ENCODE measurements around the gene HPSE2. TPM values are rescaled to one million over a fixed set of nuclear protein-coding genes. Genes with fewer than 3 reads are reported as not detected.

The HPSE2 gene
- total RNA-seq, 1 experiment from 2014 or later: 0.20 TPM

DNA sequence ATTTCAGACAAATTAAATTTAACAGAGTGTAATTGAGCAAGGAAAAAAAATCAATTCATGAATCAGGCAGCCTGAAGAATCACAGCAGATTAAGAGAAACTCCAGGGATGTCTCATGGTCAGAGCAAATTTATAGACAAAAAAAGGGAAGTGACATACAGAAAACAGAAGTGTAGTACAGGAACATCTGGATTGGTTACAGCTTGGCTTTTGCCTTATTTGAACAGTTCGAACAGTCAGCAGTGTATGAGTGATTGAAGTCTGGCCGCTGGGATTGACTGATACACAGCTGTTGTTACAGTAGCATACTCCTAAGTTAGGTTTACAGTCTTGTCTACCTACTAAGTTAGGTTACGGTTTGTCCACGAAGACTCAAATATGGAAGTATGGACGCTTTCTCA is 255.3 kb downstream of the HPSE2 start:
- Histone ChIP-seq H3K79me1 (ENCODE audit: insufficient read depth, low read depth, low read length, poor library complexity, severe bottlenecking) (no peaks in the 10 kb centered on the region), H2AK5ac (ENCODE audit: insufficient read length, low read length) (no peak overlapping the region), H3K14ac (ENCODE audit: insufficient read depth, low read length) (no peak overlapping the region), H3K4me1 (ENCODE audit: insufficient read depth, low read length) (no peaks in the 10 kb centered on the region), H3K23me2 (ENCODE audit: insufficient read length, low read depth, low read length, poor library complexity, severe bottlenecking) (no peaks in the 10 kb centered on the region), H3K56ac (ENCODE audit: insufficient read length, low read depth, low read length) (no peak overlapping the region), H2BK120ac (ENCODE audit: low read depth, low read length, poor library complexity, severe bottlenecking) (no peak overlapping the region), H3K27me3 (ENCODE audit: insufficient read depth, low read length) (no peaks in the 10 kb centered on the region), H4K8ac (replicated peaks; ENCODE audit: insufficient read length, low read depth, low read length) (no peak overlapping the region), H3K9ac (ENCODE audit: extremely low read depth, insufficient read length, low read length) (no peak overlapping the region), H2BK15ac (ENCODE audit: low read depth, low read length) (no peak overlapping the region), H4K5ac (ENCODE audit: insufficient read length, low read depth, low read length) (no peak overlapping the region), H3K27ac (ENCODE audit: insufficient read length, low read depth, low read length) (no peak overlapping the region), H3K23ac (ENCODE audit: insufficient read length, low read depth, low read length) (no peak overlapping the region), H3K9me3 (ENCODE audit: control insufficient read depth, low read depth, low read length) (no peaks in the 10 kb centered on the region), H3K18ac (ENCODE audit: insufficient read length, low read depth, low read length) (no peak overlapping the region), H3K79me2 (ENCODE audit: insufficient read depth, low read length) (no peaks in the 10 kb centered on the region), H2BK12ac (ENCODE audit: insufficient read length, low read depth, low read length) (no peak overlapping the region), H2AFZ (ENCODE audit: low read length) (no peak overlapping the region), H3T11ph (ENCODE audit: low read length) (no peak overlapping the region), H4K20me1 (ENCODE audit: control insufficient read depth, insufficient read depth, insufficient read length) (no peaks in the 10 kb centered on the region), H2BK5ac (ENCODE audit: insufficient read length, low read length) (no peak overlapping the region), H3K4me2 (ENCODE audit: insufficient read depth, insufficient read length, low read length) (no peak overlapping the region), H4K91ac (ENCODE audit: insufficient read length, low read depth, low read length) (no peak overlapping the region), H2BK20ac (ENCODE audit: low read depth, low read length, poor library complexity, severe bottlenecking) (no peak overlapping the region), H3K4ac (ENCODE audit: low read depth, low read length) (no peak overlapping the region)
- Mint-ChIP-seq H3K27me3 (ENCODE audit: low read depth) (peaks cover 1% of the 10 kb centered on the region; the same call in 1 of the 2 replicates), H3K27ac (no peak overlapping the region), H3K4me1 (no peaks in the 10 kb centered on the region), H3K9me3 (peaks cover 4 to 12% of the 10 kb centered on the region in 2 experiments; a peak in 3 of 5 replicates), H3K36me3 (ENCODE audit: insufficient read depth in 1 of 3, low read depth in 3 of 3) (peaks cover 0 to 6% (median 0%) of the 10 kb centered on the region in 3 experiments; a peak in 2 of 7 replicates), H3K4me3 (no peak overlapping the region)
- no CpG with 5 or more reads among the region's 5 CpGs for WGBS (ENCODE audit: extremely low coverage, insufficient read length, low lambda C conversion rate)
- TF ChIP-seq, protein P1, sequence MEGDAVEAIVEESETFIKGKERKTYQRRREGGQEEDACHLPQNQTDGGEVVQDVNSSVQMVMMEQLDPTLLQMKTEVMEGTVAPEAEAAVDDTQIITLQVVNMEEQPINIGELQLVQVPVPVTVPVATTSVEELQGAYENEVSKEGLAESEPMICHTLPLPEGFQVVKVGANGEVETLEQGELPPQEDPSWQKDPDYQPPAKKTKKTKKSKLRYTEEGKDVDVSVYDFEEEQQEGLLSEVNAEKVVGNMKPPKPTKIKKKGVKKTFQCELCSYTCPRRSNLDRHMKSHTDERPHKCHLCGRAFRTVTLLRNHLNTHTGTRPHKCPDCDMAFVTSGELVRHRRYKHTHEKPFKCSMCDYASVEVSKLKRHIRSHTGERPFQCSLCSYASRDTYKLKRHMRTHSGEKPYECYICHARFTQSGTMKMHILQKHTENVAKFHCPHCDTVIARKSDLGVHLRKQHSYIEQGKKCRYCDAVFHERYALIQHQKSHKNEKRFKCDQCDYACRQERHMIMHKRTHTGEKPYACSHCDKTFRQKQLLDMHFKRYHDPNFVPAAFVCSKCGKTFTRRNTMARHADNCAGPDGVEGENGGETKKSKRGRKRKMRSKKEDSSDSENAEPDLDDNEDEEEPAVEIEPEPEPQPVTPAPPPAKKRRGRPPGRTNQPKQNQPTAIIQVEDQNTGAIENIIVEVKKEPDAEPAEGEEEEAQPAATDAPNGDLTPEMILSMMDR (conservative IDR thresholded peaks at IDR 0.05): no peak
- no peak for DNase-seq
